Mucosa of rectum (tissue), 2 donors: ENCODE measurements around the gene CES3.
A peak's percentile ranks its signal among the peaks of the same experiment; 100 is the strongest.

Source experiments
- H3K27ac ChIP-seq, 2 donors: one replicate each; pipeline ENCODE4 v1.7.0; 2013; ENCODE audit warnings: inconsistent platforms in 2 of 2, low read depth in 2 of 2, low read length in 2 of 2
- H3K27me3 ChIP-seq, 2 donors: one replicate each; pipeline ENCODE4 v1.7.0; 2013; ENCODE audit warnings: low read length in 2 of 2; ENCODE audit not compliant: control insufficient read depth in 2 of 2, insufficient read depth in 2 of 2
- H3K36me3 ChIP-seq, 2 donors: one replicate each; pipeline ENCODE4 v1.7.0; 2013; ENCODE audit warnings: low read length in 2 of 2; ENCODE audit not compliant: control insufficient read depth in 2 of 2, insufficient read depth in 2 of 2
- H3K4me1 ChIP-seq, 2 donors: one replicate each; pipeline ENCODE4 v1.7.0; 2013; ENCODE audit warnings: low read length in 2 of 2, mild to moderate bottlenecking in 1 of 2; ENCODE audit not compliant: control insufficient read depth in 2 of 2, insufficient read depth in 2 of 2
- H3K4me3 ChIP-seq, 2 donors: one replicate each; pipeline ENCODE4 v1.7.0; 2013; ENCODE audit warnings: low read length in 2 of 2
- H3K9ac ChIP-seq, 2 donors: one replicate each; pipeline ENCODE4 v1.7.0; 2013; ENCODE audit warnings: low read length in 2 of 2, low read depth in 1 of 2, mild to moderate bottlenecking in 1 of 2
- H3K9me3 ChIP-seq, 2 donors: one replicate each; pipeline ENCODE4 v1.7.0; 2013; ENCODE audit warnings: low read length in 2 of 2; ENCODE audit not compliant: control insufficient read depth in 2 of 2
- donor health status: healthy.
- donor health status: Normal muscosa, but diverticular disease.

Gene CES3

DNA sequence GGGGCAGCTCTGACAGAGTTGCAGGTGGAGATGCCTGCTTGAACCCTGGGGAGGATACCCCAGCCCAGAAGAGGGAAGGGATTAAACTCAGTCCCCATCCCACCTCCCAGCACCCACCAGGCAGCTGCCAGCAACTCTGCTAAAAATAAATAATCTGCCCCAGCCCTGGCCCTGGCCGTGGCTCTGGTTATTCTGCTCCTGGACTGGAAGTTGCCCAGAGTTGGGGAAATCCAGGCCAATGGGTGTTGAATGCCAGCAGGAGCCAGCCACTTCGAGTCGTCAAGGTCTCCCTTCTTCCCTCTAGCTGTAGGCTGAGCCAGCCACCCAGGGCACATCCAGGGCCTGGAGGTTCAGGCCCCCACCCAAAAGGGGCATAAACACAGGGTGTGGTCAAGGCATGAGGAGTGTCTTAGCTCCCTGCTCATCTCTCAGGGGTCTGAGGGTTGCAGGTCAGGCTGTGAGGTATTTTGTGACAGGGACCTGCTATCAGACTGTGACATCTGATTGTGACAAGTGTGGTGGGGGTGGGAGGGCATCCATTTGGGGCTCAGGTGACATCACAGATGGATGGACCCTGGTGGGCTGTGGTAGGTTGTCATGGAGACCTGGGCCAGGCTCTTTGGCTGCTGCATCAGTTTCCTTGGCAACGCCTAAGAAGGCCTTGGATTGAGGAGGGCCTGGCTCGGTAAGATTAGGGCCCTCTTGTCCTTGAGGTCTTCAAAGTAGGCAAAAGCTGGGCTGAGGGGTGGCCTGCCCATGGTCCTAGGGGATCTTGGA is 34.7 kb upstream of the CES3 start:
- Histone ChIP-seq H3K36me3 (peaks cover 0 to 3% of the 10 kb centered on the region in 2 donors), H3K27me3 (peaks cover 3 to 14% of the 10 kb centered on the region in 2 donors), H3K4me1 (peaks cover 16 to 18% of the 10 kb centered on the region in 2 donors), H3K4me3 (no peak overlapping the region), H3K9me3 (no peaks in the 10 kb centered on the region), H3K27ac (peak overlapping the region in 1 of 2 donors; percentile 43), H3K9ac (no peak overlapping the region)

DNA sequence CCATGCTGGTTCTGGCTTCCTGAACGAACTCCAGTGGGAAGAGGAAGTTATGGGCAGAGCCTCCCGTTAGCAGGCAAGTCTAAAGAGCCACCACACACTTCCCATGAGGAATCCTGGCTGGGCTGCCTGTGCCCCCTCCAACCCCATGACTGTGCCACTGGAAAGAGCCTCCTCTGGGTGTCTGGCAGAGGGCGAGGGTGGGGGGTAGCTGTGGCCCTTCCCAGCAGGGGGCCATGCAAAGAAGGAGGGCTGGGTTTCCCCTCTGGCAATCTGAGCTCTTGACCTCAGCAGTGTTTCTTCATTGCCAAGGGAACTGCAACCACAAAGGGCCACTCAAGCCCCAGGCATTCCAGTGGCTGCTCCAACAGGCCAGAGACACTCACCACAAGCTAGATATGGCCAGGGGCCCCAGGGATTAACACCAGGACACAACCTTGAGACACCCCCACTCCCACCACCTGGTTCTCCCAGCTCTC is 34.1 kb upstream of the CES3 start:
- Histone ChIP-seq H3K27me3 (peaks cover 3 to 14% of the 10 kb centered on the region in 2 donors), H3K27ac (no peak overlapping the region), H3K4me1 (peaks cover 12 to 18% of the 10 kb centered on the region in 2 donors), H3K9me3 (no peaks in the 10 kb centered on the region), H3K4me3 (no peak overlapping the region), H3K9ac (no peak overlapping the region), H3K36me3 (peaks cover 0 to 7% of the 10 kb centered on the region in 2 donors)

DNA sequence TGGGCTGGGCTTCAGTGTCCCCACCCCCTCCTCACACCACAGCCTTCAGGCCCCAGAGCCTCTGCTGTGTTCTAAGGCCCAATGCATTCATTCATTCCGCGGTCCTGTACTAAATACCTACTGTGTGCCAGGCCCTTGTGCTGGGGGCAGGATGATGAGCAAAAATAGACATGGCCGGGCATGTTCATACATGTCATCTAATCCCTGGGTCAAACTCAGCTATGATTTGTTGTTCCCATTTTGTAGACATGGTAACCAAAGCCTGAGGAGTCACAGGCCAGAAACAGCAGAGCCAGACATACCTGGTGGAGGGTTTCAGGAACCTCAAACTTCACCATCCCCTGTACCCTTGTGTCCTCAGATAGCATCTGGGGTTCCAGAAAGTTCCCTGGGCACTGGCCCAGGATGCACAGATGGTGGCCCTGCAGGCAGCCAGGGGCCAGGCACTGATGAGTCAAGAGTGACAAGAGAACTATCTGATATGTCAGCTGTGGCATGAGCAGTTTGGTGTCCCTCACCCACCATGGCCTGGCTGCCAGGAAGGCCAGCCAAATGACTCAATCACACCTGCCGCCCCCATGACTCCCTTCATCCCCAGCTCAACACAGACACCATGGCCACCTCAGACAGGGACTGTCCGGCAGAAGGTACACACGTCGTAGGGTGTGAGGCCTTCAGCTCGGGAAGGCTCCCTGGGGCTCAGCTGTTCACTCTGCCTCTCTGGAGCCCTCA is 33.0 kb upstream of the CES3 start:
- Histone ChIP-seq H3K4me3 (no peak overlapping the region), H3K9me3 (no peaks in the 10 kb centered on the region), H3K27me3 (peaks cover 3 to 14% of the 10 kb centered on the region in 2 donors), H3K27ac (no peak overlapping the region), H3K9ac (no peak overlapping the region), H3K36me3 (peaks cover 4 to 15% of the 10 kb centered on the region in 2 donors), H3K4me1 (peaks cover 18 to 23% of the 10 kb centered on the region in 2 donors)

DNA sequence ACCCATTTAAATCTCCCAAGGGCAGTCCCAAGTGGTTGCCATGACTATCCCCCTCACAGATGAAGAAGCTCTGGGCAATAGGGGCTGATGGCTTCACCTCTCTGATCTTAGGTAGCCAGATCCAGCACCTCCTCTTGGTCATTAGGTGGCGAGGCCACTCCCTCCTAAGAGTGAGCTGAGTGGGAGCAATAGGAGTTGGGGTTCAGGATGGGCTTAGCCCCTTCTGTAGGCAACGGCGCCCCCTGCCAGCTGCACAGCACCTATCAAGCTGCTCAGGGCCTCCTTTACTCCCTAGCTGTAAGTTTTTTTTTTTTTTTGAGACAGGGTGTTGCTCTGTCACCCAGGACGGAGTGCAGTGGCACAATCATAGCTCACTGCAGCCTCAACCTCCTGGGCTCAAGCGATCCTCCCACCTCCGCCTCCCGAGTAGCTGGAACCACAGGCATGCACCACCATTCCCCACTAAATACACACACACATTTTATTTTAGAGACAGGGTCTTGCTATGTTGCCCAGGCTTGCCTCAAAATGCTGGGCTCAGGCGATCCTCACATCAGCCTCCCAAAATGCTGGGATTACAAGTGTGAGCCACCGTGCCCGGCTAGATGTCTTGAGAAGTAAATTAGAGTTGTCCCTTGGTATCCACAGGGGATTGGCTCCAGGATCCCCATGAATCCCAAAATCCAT is 32.2 kb upstream of the CES3 start:
- H3K4me3 ChIP-seq = no peak overlapping the region
- H3K36me3 ChIP-seq = peaks cover 4 to 15% of the 10 kb centered on the region in 2 donors
- H3K4me1 ChIP-seq = peaks cover 22 to 24% of the 10 kb centered on the region in 2 donors
- no peak overlapping the region for H3K9ac ChIP-seq
- peaks cover 3 to 7% of the 10 kb centered on the region in 2 donors for H3K27me3 ChIP-seq
- no peak overlapping the region for H3K27ac ChIP-seq
- H3K9me3 ChIP-seq = no peaks in the 10 kb centered on the region

DNA sequence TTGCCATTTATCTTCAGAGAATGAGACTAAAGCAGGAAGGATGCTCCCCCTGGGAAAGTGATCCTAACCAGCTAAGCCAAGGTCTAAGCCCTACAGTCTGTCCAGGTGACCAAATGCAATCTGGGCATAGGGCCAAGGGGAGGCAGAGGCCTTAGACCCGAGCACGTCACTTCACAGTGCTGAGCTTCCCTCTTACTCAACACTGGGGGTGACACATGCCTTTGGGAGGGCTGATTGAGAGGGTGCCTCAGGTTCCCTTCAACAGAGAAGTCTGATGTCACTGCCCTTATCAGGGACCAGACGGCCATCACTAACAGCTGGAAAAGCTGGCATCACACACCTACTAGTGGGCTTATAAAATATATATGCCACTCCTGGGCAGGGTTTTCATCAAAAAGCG is 30.9 kb upstream of the CES3 start:
- Histone ChIP-seq H3K27me3 (peaks cover 1% of the 10 kb centered on the region in 2 donors), H3K27ac (no peak overlapping the region), H3K9ac (no peak overlapping the region), H3K36me3 (peaks cover 4 to 15% of the 10 kb centered on the region in 2 donors), H3K4me3 (no peak overlapping the region), H3K9me3 (no peaks in the 10 kb centered on the region), H3K4me1 (peaks cover 15 to 21% of the 10 kb centered on the region in 2 donors)

DNA sequence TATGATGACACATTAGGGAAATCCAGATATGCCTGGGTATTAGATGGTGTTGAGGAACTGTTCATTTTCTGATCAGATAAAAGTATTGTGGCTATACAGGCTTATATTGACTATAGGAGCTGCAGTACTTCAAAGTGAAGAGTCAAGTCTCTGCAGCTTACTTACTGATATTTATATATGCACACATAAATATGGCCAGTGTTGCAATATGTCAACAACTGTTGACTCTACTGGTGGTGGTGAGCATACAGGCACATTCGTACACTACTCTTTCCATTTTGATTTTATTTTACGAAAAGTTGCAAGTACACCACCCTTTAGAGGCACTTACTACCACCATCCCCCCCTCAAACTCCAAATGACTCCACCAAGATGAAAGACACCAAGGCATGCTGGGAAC is 29.4 kb upstream of the CES3 start:
- Histone ChIP-seq H3K9ac (no peak overlapping the region), H3K27me3 (no peaks in the 10 kb centered on the region), H3K36me3 (peaks cover 4 to 15% of the 10 kb centered on the region in 2 donors), H3K4me1 (peaks cover 26 to 29% of the 10 kb centered on the region in 2 donors), H3K27ac (no peak overlapping the region), H3K4me3 (no peak overlapping the region), H3K9me3 (no peaks in the 10 kb centered on the region)

DNA sequence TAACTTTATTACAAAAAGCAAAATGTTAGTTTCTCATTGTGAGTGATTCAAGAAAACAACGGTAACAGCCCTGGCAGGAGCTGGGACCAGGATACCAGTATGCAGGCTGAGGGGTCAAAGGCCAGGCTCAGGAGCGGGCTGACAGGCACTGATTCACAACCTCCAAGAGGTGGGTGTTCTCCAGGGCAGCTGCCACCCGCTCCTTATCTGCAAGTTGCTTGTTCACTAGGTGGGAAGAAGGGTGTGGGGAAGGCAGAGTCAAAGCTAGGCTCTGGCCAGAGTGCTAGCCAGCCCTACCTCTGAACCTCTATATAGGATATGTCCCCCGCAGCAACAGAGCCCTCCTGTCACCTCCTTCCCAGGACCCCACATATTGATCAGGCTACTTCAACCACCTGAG is 29.0 kb upstream of the CES3 start:
- Histone ChIP-seq H3K27me3 (no peaks in the 10 kb centered on the region), H3K4me3 (no peak overlapping the region), H3K4me1 (peaks cover 28 to 33% of the 10 kb centered on the region in 2 donors), H3K27ac (no peak overlapping the region), H3K36me3 (peaks cover 4 to 19% of the 10 kb centered on the region in 2 donors), H3K9ac (no peak overlapping the region), H3K9me3 (no peaks in the 10 kb centered on the region)

DNA sequence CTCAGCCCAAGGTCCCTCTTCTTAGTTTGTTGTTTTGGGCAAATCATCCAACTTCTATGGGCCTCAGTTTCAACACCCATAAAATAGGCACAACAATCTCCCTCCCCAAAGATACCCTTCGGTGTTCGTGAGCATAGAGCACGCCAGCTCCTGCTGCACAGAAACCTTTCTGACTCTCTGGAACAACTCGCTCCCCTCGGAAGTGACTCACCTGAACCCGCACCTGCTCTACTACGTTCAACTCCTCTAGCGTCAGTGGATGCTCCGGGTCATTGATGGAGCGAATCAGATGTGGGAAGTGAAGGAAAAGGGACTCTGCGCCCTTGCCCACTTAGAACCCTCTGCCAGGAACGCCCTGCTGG is 27.3 kb upstream of the CES3 start:
- Histone ChIP-seq H3K36me3 (peaks cover 18 to 30% of the 10 kb centered on the region in 2 donors), H3K27me3 (no peaks in the 10 kb centered on the region), H3K4me1 (peaks cover 39 to 47% of the 10 kb centered on the region in 2 donors), H3K9me3 (no peaks in the 10 kb centered on the region), H3K27ac (peak overlapping the region; percentile 95), H3K4me3 (peak overlapping the region; percentile 85 to 98), H3K9ac (peak overlapping the region; percentile 92 to 98)

DNA sequence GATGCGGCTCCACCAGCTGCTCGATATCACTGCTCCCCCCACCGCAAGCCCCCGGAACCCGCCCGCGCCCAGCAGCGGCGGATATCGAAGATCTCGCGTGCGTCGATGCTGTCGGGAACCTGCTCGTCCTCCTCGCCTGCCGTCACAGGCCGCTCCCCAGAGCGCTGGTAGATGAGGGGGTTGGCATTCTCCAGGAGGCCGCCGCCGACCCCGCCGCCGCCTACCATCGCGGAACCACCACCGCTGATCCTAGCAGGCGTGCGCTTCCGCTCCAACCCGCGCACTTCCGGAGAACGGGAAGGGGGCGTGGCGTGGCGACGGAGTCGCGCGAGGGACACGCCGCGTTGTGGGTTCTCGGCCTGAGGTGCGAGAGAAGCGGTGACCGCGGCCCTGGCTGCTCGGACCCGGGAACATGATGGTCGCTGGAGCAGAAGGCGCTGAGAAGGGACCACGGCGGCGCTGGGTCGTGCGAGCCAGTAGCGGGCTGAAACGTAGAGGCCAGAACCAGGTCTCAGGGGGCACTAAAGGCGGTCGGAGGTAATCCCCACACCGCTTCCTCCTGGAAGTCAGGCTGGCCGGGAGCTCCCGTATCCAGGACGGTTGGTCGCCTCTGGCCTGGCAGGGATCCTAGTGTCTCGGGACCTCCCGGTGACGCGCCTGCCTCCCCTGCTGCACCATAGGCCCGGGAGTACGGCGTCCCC is 26.8 kb upstream of the CES3 start, which contains the start of gene CIAO2B:
Gene CIAO2B (minus strand): TSS at position 265 of the 701 bp plus-strand sequence. CDS start 38 bp downstream, at position 227.
- peak within 1 kb of the TSS; percentile 95 for H3K27ac ChIP-seq
- peak within 1 kb of the TSS; percentile 85 to 98 for H3K4me3 ChIP-seq
- peaks cover 23 to 35% of the 10 kb centered on the region in 2 donors for H3K36me3 ChIP-seq
- H3K9me3 ChIP-seq = no peaks in the 10 kb centered on the region
- peaks cover 39 to 47% of the 10 kb centered on the region in 2 donors for H3K4me1 ChIP-seq
- H3K27me3 ChIP-seq = no peaks in the 10 kb centered on the region
- peak within 1 kb of the TSS; percentile 98 to 100 for H3K9ac ChIP-seq
